HG03378 (cell line): ENCODE measurements around the gene DEFB132.

Experiments
- ATAC-seq: cut with Tn5 transposase; IDR thresholded peaks from one replicate; pipeline ENCODE4 v1.9.1; 2021; ENCODE audit warnings: mild to moderate bottlenecking, moderate library complexity; ENCODE audit not compliant: unreplicated experiment

DEFB132 gene

DNA sequence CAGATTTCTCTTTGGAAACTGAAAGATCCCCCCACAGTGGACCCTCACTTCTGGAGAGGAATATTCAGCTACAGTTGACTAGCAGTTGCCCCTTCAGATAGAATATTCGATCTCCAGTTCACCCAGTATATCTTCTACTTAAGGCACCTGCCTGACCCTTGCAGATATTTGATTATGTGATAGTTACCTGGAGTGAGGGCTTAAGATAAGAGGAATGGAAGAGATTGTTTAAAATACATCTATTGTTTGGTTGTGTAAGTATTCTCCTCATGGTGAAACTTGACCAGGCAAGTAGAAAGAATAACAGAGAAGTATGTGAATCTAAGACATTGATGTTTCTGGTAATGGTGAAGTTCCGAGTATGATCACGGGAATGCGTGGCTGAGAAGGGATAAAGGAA is 38.3 kb downstream of the DEFB132 start:
- ATAC-seq = no peak

DNA sequence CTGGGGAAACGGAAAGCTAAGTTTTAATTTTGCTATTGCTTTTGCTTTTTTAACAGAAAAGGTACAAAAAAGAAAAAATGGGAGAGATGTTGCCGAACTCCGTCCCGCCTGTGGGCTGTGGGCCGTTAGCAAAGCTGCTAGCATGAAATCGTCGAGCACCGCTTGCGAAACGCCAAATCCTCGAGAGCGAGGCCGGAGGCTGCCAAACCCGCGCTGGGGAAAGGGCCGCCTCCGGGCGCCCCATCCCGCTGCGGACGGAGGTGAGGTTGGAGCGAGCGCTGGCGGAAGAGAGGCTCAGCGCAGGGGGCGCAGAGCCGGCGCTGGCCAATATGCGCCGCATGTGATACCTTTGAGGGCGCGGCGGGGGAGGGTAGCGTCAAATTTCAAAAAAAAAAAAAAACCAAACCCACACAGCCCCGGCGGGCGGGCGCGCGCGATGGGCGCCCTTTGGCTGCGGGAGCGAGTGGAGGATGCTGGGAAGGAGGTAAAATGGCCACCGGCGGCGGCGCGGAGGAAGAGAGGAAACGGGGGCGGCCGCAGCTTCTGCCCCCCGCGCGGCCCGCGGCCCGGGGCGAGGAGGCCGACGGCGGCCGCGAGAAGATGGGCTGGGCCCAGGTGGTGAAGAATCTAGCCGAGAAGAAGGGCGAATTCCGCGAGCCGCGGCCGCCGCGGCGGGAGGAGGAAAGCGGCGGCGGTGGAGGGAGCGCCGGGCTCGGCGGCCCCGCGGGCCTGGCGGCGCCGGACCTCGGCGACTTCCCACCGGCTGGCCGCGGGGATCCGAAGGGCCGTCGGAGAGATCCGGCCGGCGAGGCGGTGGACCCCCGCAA is 39.8 kb downstream of the DEFB132 start, which contains the start of gene ZCCHC3:
TSS of gene ZCCHC3 (plus strand) at position 473 of the 827 bp plus-strand sequence. CDS start at position 490, 17 bp downstream.
- peak; percentile 54 for ATAC-seq

DNA sequence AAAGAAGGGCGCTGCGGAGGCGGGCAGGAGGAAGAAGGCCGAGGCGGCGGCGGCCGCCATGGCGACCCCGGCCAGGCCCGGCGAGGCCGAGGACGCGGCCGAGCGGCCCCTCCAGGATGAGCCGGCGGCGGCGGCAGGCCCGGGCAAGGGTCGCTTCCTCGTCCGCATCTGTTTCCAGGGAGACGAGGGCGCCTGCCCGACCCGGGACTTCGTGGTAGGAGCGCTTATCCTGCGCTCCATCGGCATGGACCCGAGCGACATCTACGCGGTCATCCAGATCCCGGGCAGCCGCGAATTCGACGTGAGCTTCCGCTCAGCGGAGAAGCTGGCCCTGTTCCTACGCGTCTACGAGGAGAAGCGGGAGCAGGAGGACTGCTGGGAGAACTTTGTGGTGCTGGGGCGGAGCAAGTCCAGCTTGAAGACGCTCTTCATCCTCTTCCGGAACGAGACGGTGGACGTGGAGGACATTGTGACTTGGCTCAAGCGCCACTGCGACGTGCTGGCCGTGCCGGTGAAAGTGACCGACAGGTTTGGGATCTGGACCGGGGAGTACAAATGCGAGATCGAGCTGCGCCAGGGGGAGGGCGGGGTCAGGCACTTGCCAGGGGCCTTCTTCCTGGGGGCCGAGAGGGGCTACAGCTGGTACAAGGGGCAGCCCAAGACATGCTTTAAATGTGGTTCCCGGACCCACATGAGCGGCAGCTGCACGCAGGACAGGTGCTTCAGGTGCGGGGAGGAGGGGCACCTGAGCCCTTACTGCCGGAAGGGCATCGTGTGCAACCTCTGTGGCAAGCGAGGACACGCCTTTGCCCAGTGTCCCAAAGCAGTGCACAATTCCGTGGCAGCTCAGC is 40.6 kb downstream of the DEFB132 start:
- ATAC-seq = no peak

DNA sequence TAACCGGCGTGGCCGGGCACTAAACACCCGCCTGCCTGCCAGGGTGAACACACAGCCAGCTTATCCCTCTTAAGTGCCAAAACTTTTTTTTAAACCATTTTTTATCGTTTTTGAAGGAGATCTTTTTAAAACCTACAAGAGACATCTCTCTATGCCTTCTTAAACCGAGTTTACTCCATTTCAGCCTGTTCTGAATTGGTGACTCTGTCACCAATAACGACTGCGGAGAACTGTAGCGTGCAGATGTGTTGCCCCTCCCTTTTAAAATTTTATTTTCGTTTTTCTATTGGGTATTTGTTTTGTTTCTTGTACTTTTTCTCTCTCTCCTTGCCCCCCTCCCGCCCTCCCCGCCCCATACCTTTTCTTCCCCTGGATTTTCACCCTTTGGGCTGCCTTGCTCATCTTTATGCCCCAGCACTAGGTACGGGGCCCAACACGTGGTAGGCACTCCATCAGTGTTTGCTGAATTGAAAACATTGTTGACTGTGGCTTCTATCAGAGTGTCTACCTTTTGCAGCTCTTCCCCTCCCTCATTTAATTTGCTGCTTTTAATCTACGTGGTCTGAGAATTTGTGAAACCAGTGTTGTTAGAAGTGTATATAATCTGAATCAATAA is 41.4 kb downstream of the DEFB132 start:
- ATAC-seq = no peak

DNA sequence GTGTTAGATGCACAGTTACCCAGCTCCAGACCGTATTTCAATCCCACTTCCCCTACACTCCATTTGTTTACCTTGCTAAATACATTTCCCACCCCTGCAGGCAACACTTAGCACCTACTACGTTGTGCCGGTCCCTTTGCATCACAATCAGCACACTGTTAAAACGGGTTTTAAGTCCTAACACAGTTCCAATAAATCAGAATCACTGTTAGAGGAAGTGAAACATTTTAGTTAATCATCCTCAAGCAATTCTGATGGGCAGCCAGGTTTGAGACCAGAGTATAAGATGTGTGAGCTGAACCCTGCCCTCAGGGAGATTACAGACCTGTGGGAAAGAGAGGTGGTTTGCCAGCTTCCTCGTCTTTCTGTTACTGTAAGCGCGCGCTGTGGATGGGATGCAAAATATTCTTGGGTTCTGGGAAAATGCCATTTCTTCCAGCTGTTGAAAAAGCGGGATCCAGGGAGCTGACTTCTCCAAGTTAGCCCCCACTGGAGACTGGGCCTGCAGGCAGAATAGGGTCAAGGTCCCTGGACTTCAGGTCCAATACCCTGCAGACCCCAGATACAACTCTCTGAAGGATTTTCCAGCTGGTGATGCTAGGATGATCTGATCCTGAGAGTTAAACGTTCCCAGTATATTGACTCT is 42.9 kb downstream of the DEFB132 start:
- no peak for ATAC-seq

DNA sequence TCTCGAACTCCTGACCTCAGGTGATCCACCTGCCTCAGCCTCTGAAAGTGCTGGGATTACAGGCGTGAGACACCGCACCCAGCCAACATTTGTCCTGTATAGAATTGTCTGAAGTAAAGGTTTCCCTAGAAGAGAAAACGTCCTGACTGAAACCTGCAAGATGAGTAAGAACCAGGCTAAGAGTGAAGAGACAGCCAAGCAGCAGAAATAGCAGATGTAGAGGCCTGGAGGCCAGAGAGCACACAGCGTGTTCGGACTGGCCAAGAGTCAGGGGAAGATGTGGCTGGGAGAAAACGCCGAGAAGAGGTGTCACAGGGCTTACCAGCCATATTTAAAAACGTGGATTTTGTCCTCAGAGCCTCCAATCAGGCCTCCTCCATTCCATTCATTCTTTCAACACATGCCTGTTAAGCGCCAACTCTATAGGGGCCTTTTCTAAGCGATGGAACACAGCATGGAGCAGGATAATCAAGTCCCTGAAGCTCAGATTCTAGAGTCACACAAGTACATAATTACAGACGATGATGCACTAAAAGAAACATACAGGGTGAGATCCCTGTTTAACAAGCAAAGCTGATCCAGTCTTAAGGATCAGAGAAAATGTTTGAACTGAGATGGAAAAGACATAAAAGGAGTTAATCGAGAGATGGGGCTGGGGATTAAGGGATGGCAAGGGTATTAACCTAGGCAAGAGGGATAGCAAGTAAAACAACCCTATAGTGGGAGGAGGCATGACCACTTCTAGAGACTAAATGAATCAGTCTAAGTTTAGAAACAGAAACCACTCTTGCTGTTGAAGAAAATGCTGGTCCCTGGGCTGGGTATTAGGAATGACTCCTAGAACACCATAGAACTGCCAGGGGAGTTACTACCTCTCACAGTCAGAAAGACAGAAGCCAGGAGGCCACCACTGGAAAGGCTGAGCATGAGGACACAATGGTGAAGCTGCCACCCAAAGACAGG is 44.6 kb downstream of the DEFB132 start:
- ATAC-seq = no peak

DNA sequence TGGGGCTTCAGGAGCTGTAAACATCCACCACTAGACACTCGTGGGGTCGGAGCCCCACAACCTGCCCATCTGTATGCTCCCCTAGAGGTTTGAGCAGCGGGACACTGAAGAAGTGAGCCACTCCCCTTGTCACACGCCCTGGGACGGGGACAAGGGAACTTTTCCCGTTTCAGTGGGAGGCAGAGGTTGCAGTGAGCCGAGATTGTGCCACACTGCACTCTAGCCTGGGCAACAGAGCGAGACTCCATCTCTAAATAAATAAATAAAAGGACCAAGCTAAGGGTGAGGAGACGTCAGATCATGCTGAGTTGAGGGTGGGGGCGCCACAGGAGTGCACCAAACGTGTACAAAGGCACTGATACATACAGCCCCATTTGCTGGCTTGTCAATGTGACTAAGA is 48.2 kb downstream of the DEFB132 start:
- ATAC-seq = no peak

DNA sequence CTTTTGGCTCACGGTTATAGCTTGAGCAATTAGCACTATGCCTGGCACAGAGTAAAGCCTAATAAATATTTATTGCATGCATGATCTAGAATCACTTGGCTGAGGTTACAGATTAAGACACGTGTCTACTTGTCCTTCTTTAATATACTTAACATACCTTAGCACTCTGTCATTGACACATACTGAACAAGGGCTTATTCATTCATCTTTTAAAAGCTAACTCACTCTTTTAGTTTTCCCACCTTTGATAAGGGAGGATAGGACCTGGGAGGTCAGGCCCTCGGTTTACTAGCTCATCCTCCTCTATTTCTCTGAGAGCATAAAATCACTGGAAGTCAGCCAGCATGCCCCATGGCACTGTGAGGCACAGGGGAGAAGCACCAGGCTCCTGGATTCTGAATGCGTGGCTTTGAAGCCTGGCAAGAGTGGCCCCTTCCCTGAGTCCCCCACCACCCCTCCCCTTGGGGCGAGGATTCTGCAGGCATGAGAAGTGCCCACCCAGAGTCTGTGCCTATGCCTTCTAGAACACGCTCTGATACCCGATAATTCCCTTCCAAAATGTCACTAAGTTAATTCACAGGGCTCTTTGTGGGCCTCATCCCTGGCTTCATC is 51.0 kb downstream of the DEFB132 start:
- ATAC-seq = no peak

DNA sequence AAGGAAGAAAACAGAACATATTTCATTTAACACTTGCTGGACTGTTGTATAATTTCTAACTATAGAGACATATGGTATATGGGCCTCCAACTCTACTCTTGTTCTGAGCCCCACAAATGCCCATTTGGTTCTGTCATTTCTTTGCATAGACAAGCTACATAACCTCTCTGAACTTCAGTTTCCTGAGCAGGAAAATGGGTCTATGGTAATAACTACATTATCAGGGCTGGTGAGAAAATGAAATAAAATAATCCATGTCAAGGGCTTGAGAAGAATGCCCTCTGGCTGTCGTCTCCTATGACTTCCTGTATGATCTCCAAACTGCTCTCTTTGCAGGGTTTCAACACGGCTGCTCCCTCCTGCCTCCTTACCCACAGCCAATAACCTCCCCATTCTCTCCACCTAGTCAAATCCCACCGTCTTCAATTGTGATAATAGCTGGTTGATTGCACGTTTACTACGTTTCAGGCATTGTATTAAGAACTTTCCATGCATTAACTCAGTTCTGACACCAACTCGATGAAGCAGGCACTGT is 51.8 kb downstream of the DEFB132 start:
- no peak for ATAC-seq

DNA sequence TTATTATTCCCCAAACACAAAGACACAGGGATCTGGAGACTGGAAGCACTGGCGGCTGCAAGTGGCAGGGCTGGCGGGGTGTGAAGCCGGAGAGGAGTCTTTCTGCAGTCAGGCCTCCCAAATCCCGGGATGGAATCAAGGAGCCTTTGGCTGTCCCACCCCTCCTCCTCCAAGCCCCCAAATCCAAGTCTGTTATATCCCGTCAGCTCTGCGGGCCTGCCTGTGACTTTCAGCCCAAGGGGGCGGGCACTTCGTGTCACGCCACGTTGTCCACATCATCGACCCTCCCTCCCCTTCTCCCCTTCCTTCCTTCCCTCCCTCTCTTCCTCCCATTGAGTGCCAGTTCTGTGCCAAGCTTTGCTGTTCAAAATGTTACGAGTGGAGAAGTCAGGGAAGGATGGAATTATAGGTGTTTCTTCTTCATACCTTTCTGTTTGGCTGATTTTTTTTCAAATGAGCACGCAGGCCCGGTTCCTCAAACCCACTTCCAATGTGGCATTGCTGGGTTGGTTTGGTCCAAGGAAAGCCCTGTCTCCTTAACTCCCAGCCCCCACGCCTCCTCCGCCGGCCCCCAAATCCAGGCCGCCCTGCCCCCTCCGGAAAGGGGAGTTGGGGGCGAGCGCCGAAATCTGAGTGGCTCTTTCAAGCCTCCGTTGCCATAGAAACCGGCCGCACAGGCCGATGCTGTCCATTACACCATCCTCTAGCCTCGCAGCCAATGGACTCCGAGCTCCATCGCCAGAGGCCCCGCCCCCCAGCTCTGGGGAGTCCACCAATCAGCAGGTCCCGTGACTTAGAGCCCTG is 52.5 kb downstream of the DEFB132 start:
- peak; percentile 78 for ATAC-seq

DNA sequence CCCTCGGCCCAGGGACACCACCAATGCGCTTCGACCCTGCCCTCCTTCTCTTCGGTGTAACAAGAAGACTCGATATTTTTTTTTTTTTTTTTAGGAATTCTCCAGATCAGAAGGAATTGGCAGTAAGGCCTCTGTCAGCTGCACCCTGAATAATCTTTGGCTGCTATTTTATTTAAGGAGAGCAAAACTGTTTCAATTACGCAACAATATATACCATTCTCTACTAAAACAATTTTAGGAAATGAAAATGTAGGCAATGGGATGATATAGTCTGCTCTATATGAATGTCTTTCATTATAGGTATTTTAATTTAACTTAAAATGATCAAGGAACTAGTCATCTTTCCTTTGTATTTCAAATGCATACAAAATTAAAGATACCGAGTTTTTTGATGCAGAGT is 53.1 kb downstream of the DEFB132 start:
- no peak for ATAC-seq
